Activated T-cell treated with anti-CD3 and anti-CD28 coated beads for 1 hour (primary cell): Measurements from ENCODE around the gene SMAD3.

Experiments used
- DNase-seq: peaks from one replicate; pipeline ENCODE4 v3.0.0-alpha.2; 2020; ENCODE audit warnings: low read depth

The SMAD3 gene

GRCh38 chr15:67242708-67243111 lies 177.3 kb downstream of the SMAD3 start:
- no peak for DNase-seq
